Memory B cell (primary cell): ENCODE measurements around the gene SIRPB2.
A peak's percentile ranks its signal among the peaks of the same experiment; 100 is the strongest.

Experiments used
- ATAC-seq: fragments of 150-1000 bp; cut with Tn5 transposase; 2 replicates; pipeline ENCODE4 v1.10.0; 2021; ENCODE audit warnings: low read depth, mild to moderate bottlenecking, moderate library complexity
- DNase-seq, 2 donors: peaks; one replicate each; pipeline ENCODE4 v3.0.0; 2022; ENCODE audit warnings: low spot score in 2 of 2
- H3K27ac Mint-ChIP-seq: one replicate; pipeline ENCODE4 v1.8.0; 2022; ENCODE audit warnings: mild to moderate bottlenecking, moderate library complexity, mixed read lengths
- H3K27me3 Mint-ChIP-seq: one replicate; pipeline ENCODE4 v1.8.0; 2022; ENCODE audit warnings: mixed read lengths
- H3K36me3 Mint-ChIP-seq: one replicate; pipeline ENCODE4 v1.8.0; 2022; ENCODE audit warnings: mild to moderate bottlenecking, mixed read lengths
- H3K4me1 Mint-ChIP-seq: one replicate; pipeline ENCODE4 v1.8.0; 2022; ENCODE audit warnings: mixed read lengths
- H3K4me3 Mint-ChIP-seq: one replicate; pipeline ENCODE4 v1.8.0; 2022; ENCODE audit warnings: mild to moderate bottlenecking, moderate library complexity, mixed read lengths
- H3K9me3 Mint-ChIP-seq: one replicate; pipeline ENCODE4 v1.8.0; 2022; ENCODE audit warnings: mixed read lengths

The SIRPB2 gene

DNA sequence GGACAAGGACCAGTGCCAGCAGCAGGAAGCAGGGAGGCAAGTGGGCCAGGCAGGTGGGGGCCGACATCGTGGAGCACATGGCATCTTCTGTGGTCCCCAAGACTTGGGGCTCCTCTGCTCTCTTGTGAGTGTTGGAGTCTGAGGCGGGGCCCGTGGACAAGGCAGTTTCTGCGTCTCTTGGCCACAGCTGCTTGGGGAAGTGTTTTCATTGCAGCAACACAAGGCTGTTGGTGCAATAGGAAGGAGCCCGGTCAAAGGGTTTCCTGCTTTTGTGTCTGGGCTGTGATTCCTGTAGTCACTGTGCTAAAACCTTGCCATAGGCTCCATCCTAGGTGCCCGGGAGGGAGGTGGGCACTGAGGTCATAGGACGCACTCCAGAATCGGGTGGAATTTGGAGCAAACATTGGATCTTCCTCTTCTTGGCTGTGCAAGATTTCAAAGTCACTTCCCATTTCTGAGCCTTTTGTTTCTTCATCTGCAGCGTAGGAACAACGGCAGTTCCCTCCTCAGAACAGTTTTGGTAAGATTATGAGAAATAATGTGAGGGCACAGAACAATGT lies at the start of gene SIRPB2:
Gene SIRPB2 (minus strand): TSS at position 140 of the 560 bp plus-strand sequence. CDS start 61 bp downstream, at position 79.
- H3K27me3 Mint-ChIP-seq = peaks cover 4% of the 10 kb centered on the region
- no peak within 1 kb of the TSS for H3K27ac Mint-ChIP-seq
- no peak for DNase-seq

DNA sequence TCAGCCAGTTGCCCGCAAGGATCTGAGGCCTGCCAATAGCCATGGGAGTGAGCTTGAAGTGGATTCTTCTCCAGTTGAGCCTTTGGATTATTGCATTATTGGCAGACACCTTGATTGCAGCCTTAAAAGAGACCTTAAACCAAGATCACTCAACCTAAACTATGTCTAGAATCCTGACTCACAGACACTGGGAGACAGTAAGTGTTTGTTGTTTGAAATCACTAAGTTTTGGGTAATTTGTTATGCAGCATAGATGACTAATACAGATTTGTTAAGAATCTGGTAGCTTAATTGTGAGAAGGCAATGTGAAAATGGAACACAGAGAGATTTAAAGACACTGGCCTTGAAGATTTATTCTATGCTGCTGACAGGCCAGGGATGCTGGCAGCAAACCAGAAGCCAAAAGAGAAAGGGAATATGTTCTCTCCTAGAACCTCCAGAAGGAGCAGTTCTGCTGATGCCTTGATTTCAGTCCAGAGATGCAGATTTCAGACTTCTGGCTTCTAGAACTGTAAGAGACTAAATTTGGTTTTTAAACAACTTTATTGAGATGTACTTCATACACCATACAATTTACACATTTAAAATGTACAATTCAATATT lies 48.7 kb upstream of the SIRPB2 start:
- no peak for DNase-seq
- H3K4me1 Mint-ChIP-seq = peaks cover 32% of the 10 kb centered on the region
- H3K27me3 Mint-ChIP-seq = no peaks in the 10 kb centered on the region
- peaks cover 3% of the 10 kb centered on the region for H3K36me3 Mint-ChIP-seq
- ATAC-seq = no peak
- H3K4me3 Mint-ChIP-seq = no peak overlapping the region
- H3K9me3 Mint-ChIP-seq = peaks cover 5% of the 10 kb centered on the region
- H3K27ac Mint-ChIP-seq = peak overlapping the region; percentile 45

More for the DNA sequence above, at the start of gene SIRPB2:
- no peaks in the 10 kb centered on the region for H3K36me3 Mint-ChIP-seq
- peaks cover 23% of the 10 kb centered on the region for H3K4me1 Mint-ChIP-seq
- H3K4me3 Mint-ChIP-seq = no peak within 1 kb of the TSS
- H3K9me3 Mint-ChIP-seq = peaks cover 2% of the 10 kb centered on the region
- no peak for ATAC-seq

DNA sequence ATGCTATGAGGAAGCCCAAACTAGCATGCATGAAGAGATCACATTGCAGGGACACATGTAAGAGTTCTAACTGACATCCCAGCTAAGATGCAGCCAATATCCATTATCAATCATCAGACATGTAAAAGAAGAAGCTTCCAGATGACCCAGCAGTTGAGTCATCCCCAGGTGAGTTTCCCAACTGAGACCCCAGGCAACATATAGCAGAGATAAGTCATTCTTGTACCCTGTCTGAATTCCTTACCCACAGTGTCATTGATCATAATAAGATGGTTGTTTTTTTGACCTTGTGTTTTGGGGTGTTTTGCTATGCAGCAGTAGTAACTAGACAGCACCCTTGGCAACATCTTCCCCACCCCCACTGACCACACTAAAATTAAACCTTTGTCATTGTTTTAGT lies 47.4 kb upstream of the SIRPB2 start:
- ATAC-seq = no peak
- Mint-ChIP-seq H3K36me3 (peaks cover 3% of the 10 kb centered on the region), H3K4me3 (no peak overlapping the region), H3K4me1 (peaks cover 32% of the 10 kb centered on the region), H3K27ac (peak overlapping the region; percentile 43), H3K9me3 (peaks cover 5% of the 10 kb centered on the region), H3K27me3 (no peaks in the 10 kb centered on the region)
- DNase-seq = no peak

DNA sequence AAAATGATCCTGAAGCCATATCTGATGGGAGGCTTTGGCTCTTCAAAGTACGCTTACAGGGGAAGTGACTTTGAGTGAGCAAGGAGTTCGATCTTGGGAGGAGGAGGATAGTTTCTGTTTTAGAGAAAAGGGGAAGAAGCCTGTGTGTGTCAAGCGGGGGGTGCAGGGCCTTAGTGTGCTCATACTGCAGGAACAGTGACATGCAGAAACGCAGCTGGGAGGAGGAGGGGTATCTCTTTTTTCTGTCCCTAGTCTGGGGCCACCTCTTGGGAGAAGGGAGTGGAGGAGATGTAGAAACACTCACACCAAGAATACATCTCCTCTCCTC lies 46.5 kb upstream of the SIRPB2 start:
- H3K27ac Mint-ChIP-seq = peak overlapping the region; percentile 84
- no peaks in the 10 kb centered on the region for H3K27me3 Mint-ChIP-seq
- ATAC-seq (peak; percentile 90), DNase-seq (peak in 1 of 2 donors; percentile 39)
- H3K9me3 Mint-ChIP-seq = peaks cover 5% of the 10 kb centered on the region
- peak overlapping the region; percentile 70 for H3K4me3 Mint-ChIP-seq
- peaks cover 30% of the 10 kb centered on the region for H3K4me1 Mint-ChIP-seq
- H3K36me3 Mint-ChIP-seq = peaks cover 3% of the 10 kb centered on the region

DNA sequence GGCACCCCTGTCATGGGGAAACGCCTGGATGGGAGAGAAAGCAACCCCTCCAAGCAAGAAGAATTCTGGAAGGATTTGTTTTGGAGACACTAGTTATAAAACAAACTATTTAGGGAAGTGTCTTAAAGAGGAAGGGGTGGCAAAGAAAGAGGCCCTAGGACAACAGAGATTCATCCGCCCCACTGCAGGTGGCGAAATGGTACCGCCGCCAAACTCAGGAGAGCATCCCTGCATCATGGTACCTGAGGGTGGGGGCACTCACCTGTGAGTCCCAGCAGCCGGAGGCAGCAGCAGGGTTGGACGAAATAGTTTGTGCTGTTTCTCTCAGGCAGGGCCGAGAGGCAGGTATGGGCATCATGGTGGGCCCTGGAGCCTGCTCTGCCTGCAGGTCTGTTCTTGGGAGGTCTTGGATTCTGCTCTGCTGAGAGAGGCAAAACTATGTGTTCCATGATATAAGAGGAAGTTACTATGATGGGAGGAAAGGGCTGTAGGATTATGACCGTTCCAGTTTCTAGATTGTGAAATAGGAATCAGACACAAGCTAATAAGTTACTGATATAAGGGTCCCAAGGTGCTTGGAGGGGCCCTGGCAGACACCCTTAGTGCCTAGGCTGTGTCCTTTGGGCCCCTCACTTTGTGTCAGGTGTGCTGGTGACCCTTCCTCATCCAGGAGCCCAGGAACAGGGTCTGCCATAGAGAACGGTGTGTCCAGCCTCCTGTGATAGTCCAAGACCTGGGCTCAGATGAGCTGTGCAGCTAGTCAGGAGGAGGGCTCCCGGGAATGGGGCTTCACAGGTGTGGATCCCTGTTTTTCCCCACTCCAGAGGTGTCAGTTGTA lies 45.9 kb upstream of the SIRPB2 start:
- no peak for ATAC-seq
- Mint-ChIP-seq H3K4me1 (peaks cover 27% of the 10 kb centered on the region), H3K27ac (peak overlapping the region; percentile 84), H3K4me3 (peak overlapping the region; percentile 70), H3K36me3 (peaks cover 3% of the 10 kb centered on the region), H3K9me3 (peaks cover 5% of the 10 kb centered on the region), H3K27me3 (no peaks in the 10 kb centered on the region)
- DNase-seq = no peak

DNA sequence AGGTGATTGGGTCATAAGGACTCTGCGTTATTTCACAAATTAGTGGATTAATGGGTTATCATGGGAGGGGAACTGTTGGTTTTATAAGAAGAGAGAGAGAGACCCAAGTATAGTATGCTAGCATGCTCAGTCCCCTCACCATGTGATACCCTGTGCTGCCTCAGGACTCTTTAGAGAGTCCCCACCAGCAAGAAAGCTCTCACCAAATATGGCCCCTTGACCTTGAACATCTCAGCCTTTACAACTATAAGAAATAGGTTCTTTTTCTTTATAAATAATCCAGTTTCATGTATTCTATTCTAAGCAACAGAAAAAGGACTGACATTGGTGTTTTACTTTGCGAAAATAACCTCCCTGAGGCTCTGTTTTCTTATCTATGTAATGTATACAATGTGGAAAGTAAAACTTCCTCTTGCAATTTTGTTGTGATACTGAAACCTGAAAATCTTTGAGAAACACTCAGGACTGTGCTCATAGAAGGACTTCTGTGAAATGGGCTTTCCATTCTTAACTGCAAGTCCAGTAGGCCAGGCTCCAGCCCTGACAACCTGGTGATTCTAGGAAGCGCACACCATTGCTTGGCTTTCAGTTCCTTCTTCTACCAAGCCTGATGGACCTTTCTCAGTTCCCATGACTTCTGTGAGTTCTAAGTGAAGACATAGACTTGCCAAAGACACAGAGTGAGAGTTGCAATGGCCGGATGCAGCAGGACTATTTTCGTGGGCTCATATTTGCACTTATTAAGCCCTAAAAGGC lies 44.4 kb upstream of the SIRPB2 start:
- ATAC-seq = peak; percentile 70
- Mint-ChIP-seq H3K27ac (peak overlapping the region; percentile 53), H3K27me3 (no peaks in the 10 kb centered on the region), H3K36me3 (no peaks in the 10 kb centered on the region), H3K9me3 (no peaks in the 10 kb centered on the region), H3K4me3 (no peak overlapping the region), H3K4me1 (peaks cover 27% of the 10 kb centered on the region)
- peak in 1 of 2 donors; percentile 14 for DNase-seq

DNA sequence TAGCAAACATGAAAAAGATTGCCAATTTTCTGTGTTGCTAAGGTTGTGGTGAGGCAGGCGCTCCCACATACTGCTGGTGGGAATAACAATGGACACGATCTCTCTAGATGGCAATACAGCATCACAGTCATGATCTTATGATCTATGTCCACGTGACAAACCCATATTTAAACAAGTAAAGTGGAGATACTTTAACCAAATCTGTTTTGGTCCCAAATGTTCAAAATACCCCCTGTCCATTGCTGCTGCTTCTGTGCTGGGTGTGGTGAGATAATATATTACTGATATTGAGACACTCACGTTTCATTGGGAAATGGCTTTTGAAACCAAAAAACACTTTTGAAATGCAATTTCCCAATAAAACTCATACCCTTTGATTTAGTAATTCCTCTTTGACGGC lies 43.3 kb upstream of the SIRPB2 start:
- no peaks in the 10 kb centered on the region for H3K36me3 Mint-ChIP-seq
- H3K4me1 Mint-ChIP-seq = peaks cover 27% of the 10 kb centered on the region
- no peak for ATAC-seq
- no peaks in the 10 kb centered on the region for H3K27me3 Mint-ChIP-seq
- H3K4me3 Mint-ChIP-seq = no peak overlapping the region
- H3K9me3 Mint-ChIP-seq = no peaks in the 10 kb centered on the region
- no peak for DNase-seq
- no peak overlapping the region for H3K27ac Mint-ChIP-seq

DNA sequence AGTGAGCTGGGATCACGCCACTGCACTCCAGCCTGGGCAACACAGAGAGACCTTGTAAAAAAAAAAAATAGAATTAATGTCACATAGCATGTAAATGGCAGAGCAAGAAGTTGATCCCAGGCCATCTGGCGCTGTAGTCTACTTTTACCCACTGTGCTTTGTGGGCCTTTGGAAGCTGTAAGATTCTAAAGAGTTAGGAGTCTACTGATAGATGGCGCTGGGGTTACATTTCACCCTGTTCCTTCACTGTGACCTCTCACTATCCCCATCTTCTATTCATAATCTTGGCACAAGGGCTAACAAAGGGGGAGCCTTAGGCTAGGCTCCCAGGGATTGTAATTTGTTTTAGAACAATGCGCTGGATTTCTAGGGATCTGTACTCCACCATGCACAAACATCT lies 41.8 kb upstream of the SIRPB2 start:
- ATAC-seq (no peak), DNase-seq (no peak)
- Mint-ChIP-seq H3K9me3 (no peaks in the 10 kb centered on the region), H3K4me1 (peaks cover 19% of the 10 kb centered on the region), H3K27me3 (no peaks in the 10 kb centered on the region), H3K36me3 (no peaks in the 10 kb centered on the region), H3K27ac (no peak overlapping the region), H3K4me3 (no peak overlapping the region)

DNA sequence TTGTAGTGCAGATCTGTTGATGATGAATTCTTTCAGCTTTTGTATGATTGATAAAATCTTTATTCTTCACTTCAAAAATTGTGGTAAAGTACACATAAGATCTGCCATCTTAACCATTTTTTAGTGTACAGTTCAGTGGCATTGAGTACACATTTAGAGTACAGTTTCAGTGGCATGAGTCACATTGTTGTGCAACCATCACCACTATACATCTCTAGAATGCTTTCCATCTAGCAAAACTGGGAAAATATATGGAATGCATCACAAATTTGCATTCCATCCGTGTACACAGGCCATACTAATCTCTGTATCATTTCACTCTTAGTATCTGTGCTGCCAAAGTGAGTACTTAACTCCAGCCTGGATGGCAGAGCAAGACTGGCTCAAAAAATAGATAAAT lies 37.6 kb upstream of the SIRPB2 start:
- peaks cover 3% of the 10 kb centered on the region for H3K4me1 Mint-ChIP-seq

DNA sequence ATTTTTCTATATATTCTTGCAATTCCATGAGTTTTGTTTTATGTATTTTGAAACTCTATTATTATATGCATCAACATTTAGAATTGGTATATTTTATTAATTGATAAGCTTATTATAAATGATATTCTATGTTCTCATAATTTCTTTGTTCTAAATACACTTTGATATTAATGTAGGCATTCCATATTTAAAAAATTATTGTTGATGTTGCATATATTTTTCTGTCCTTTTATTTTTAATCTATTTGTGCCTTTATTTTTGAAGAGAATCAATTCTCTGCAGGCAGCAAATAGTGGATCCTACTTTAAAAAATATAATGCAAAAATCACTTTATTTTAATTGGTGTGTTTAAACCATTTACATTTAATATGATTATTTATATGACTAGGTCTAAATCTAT lies 36.7 kb upstream of the SIRPB2 start:
- ATAC-seq = no peak
- no peak for DNase-seq
- H3K36me3 Mint-ChIP-seq = no peaks in the 10 kb centered on the region

More for the DNA sequence above, 37.6 kb upstream of the SIRPB2 start:
- no peaks in the 10 kb centered on the region for H3K27me3 Mint-ChIP-seq
- no peaks in the 10 kb centered on the region for H3K9me3 Mint-ChIP-seq
- no peaks in the 10 kb centered on the region for H3K36me3 Mint-ChIP-seq
- no peak for ATAC-seq
- DNase-seq = no peak
- no peak overlapping the region for H3K4me3 Mint-ChIP-seq
- no peak overlapping the region for H3K27ac Mint-ChIP-seq

DNA sequence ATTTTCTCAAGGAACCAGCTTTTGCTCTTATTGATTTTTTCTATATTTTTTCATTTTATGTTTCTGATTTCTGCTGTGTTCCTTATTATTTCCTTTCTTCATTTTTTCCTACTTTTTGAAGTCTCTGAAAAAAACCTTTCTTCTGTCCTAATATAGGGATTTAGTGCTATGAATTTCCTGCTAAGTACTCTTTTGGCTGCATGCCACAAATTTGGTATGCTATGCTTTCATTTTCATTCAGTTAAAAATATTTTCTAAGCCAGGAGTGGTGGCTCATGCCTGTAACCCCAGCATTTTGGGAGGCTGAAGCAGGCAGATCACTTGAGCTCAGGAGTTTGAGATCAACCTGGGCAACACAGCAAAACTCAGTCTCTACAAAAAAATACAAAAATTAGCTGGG lies 35.7 kb upstream of the SIRPB2 start:
- DNase-seq (no peak), ATAC-seq (no peak)
- Mint-ChIP-seq H3K27ac (no peak overlapping the region), H3K4me3 (no peak overlapping the region), H3K9me3 (no peaks in the 10 kb centered on the region), H3K27me3 (peaks cover 2% of the 10 kb centered on the region), H3K36me3 (no peaks in the 10 kb centered on the region), H3K4me1 (peaks cover 3% of the 10 kb centered on the region)

More for the DNA sequence above, 36.7 kb upstream of the SIRPB2 start:
- Mint-ChIP-seq H3K27me3 (no peaks in the 10 kb centered on the region), H3K4me1 (peaks cover 3% of the 10 kb centered on the region), H3K27ac (no peak overlapping the region), H3K4me3 (no peak overlapping the region), H3K9me3 (no peaks in the 10 kb centered on the region)

DNA sequence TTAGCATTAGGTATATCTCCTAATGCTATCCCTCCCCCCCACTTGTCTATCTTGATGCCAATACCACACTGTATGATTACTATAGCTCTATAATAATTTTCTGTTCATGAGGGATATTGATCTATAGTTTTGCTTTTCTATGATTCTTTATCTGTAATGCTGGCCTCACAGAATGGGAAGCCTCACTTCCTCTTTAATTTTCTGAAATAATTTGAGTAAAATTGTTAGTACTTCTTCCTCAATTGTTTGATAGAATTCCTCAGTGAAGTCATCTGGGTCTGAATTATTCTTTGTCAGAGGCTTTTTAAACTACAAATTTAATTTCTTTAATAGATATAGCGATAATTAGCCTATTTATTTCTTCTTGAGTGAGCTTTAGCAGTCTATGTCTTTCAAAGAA lies 35.1 kb upstream of the SIRPB2 start:
- Mint-ChIP-seq H3K36me3 (no peaks in the 10 kb centered on the region), H3K27me3 (peaks cover 2% of the 10 kb centered on the region), H3K9me3 (no peaks in the 10 kb centered on the region), H3K27ac (no peak overlapping the region), H3K4me1 (peaks cover 7% of the 10 kb centered on the region), H3K4me3 (no peak overlapping the region)
- no peak for ATAC-seq
- DNase-seq = no peak

DNA sequence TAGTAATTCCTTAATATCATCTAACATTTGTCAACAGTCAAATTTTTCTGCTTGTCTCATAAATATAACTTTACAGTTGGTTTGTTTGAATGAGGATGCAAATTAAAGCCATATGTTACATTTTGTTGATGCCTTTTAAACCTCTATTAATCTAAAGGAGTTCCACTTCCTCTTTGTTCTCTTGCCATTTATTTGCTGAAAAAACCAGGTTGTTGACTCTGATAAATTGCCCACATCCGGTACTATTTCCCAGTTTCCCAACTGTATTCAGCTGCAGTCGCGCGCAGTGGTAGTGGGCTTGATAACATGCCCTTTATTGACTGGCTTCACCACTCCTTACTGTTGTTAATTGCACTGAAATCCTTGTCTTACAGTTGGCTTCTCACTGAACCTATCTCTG lies 32.8 kb upstream of the SIRPB2 start:
- Mint-ChIP-seq H3K27ac (no peak overlapping the region), H3K4me1 (peaks cover 16% of the 10 kb centered on the region), H3K36me3 (no peaks in the 10 kb centered on the region), H3K4me3 (no peak overlapping the region), H3K9me3 (no peaks in the 10 kb centered on the region), H3K27me3 (peaks cover 6% of the 10 kb centered on the region)
- DNase-seq = no peak
- peak; percentile 70 for ATAC-seq

DNA sequence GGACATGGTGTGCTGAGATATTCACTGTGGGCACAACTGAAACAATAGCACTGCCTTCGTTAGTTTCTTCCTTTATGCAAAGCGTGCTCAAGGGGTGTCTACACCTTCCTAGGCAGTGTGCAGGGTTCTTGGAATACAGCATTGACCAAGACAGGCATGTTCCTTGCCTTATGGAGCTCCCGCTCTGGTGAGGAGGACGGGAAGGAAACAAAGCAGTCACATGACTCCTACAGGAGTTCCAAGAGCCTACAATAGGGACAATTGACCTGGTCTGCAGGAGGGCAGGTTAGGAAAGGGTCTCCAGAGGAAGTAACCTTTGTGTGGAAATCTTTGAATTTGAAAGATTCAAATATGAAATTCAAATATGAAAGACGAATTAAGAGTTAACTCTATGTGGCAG lies 25.8 kb upstream of the SIRPB2 start:
- peaks cover 15% of the 10 kb centered on the region for H3K4me1 Mint-ChIP-seq
- no peak overlapping the region for H3K27ac Mint-ChIP-seq
- H3K4me3 Mint-ChIP-seq = no peak overlapping the region
- H3K27me3 Mint-ChIP-seq = peaks cover 10% of the 10 kb centered on the region
- no peak for DNase-seq
- no peak for ATAC-seq
- peaks cover 5% of the 10 kb centered on the region for H3K9me3 Mint-ChIP-seq
- no peaks in the 10 kb centered on the region for H3K36me3 Mint-ChIP-seq
